Measurements from ENCODE around the gene PRKCZ. TPM values are rescaled to one million over a fixed set of nuclear protein-coding genes. Genes with fewer than 3 reads are reported as not detected.

PRKCZ gene
- total RNA-seq, 1 donor from 2014 or later = 32.6 TPM

GRCh38 chr1:2172012-2172411 is 121.8 kb downstream of the PRKCZ start:
- DNase-seq (ENCODE audit: low read depth) (no peak), FAIRE-seq (no peak)
- Histone ChIP-seq H3K9ac (ENCODE audit: low read length) (no peak overlapping the region), H3K27ac (ENCODE audit: low read depth, low read length) (no peak overlapping the region), H2AFZ (ENCODE audit: low read depth, low read length) (no peak overlapping the region), H3K9me3 (ENCODE audit: insufficient read depth, low read depth, low read length) (no peaks in the 10 kb centered on the region), H4K20me1 (ENCODE audit: insufficient read depth, low read length) (no peaks in the 10 kb centered on the region), H3K4me1 (ENCODE audit: insufficient read depth, low read length) (no peaks in the 10 kb centered on the region), H3K36me3 (ENCODE audit: insufficient read depth, low read length) (no peaks in the 10 kb centered on the region), H3K4me2 (ENCODE audit: low read length) (no peak overlapping the region), H3K79me2 (ENCODE audit: insufficient read depth, low read length) (no peaks in the 10 kb centered on the region), H3K27me3 (ENCODE audit: insufficient read depth, low read length) (no peaks in the 10 kb centered on the region), H3K4me3 (ENCODE audit: insufficient read depth, low read depth, low read length) (no peak overlapping the region)
- no peaks in the 10 kb centered on the region for H3K27me3 Mint-ChIP-seq (ENCODE audit: low read depth, unreplicated experiment)
- H3K9me3 Mint-ChIP-seq (ENCODE audit: unreplicated experiment) = no peaks in the 10 kb centered on the region
- no peaks in the 10 kb centered on the region for H3K4me1 Mint-ChIP-seq (ENCODE audit: low read depth, unreplicated experiment)
- peaks cover 22% of the 10 kb centered on the region for H3K36me3 Mint-ChIP-seq (ENCODE audit: low read depth, unreplicated experiment)
- H3K27ac Mint-ChIP-seq (ENCODE audit: unreplicated experiment) = no peak overlapping the region
- no peak overlapping the region for H3K4me3 Mint-ChIP-seq (ENCODE audit: unreplicated experiment)
- TF ChIP-seq, protein P1, sequence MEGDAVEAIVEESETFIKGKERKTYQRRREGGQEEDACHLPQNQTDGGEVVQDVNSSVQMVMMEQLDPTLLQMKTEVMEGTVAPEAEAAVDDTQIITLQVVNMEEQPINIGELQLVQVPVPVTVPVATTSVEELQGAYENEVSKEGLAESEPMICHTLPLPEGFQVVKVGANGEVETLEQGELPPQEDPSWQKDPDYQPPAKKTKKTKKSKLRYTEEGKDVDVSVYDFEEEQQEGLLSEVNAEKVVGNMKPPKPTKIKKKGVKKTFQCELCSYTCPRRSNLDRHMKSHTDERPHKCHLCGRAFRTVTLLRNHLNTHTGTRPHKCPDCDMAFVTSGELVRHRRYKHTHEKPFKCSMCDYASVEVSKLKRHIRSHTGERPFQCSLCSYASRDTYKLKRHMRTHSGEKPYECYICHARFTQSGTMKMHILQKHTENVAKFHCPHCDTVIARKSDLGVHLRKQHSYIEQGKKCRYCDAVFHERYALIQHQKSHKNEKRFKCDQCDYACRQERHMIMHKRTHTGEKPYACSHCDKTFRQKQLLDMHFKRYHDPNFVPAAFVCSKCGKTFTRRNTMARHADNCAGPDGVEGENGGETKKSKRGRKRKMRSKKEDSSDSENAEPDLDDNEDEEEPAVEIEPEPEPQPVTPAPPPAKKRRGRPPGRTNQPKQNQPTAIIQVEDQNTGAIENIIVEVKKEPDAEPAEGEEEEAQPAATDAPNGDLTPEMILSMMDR (IDR thresholded peaks at IDR 0.05; ENCODE audit: insufficient read depth, low read depth, low read length) = no peak
- no peak for TF ChIP-seq EZH2 (IDR thresholded peaks at IDR 0.05; ENCODE audit: insufficient read depth, low read length)

DNA sequence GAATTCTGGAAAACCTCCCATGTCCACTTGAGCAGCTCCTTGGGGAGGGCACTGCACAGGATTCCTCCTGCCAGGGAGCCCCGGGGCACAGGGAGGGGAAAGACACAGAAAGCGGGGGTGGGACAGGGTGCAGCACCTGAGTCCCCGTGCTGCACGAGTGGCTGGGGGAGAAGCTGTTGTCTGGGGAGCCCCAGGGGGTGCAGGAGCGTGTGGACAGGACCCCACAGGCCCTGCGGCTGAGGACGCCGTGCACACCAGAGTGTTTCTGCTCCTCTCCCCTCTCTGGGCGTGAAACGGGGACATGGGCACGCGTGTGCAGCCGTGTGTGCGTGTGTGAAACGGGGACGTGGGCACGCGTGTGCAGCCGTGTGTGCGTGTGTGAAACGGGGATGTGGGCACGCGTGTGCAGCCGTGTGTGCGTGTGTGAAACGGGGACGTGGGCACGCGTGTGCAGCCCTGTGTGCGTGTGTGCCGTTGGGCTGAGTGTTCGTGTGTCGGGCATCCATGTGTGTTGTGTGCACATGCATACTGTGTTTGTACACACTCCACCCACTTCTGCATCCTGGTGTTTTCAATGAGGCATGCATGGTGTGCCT is 122.4 kb downstream of the PRKCZ start:
- DNase-seq (ENCODE audit: low read depth) (no peak), FAIRE-seq (no peak)
- H3K4me1 ChIP-seq (ENCODE audit: insufficient read depth, low read length) = no peaks in the 10 kb centered on the region
- H4K20me1 ChIP-seq (ENCODE audit: insufficient read depth, low read length) = no peaks in the 10 kb centered on the region
- H3K27me3 Mint-ChIP-seq (ENCODE audit: low read depth, unreplicated experiment) = no peaks in the 10 kb centered on the region
- H3K9me3 Mint-ChIP-seq (ENCODE audit: unreplicated experiment) = no peaks in the 10 kb centered on the region
- no peaks in the 10 kb centered on the region for H3K36me3 ChIP-seq (ENCODE audit: insufficient read depth, low read length)
- no peak overlapping the region for H2AFZ ChIP-seq (ENCODE audit: low read depth, low read length)
- no peak overlapping the region for H3K9ac ChIP-seq (ENCODE audit: low read length)
- no peak overlapping the region for H3K4me3 ChIP-seq (ENCODE audit: insufficient read depth, low read depth, low read length)
- H3K36me3 Mint-ChIP-seq (ENCODE audit: low read depth, unreplicated experiment) = peaks cover 22% of the 10 kb centered on the region
- no peaks in the 10 kb centered on the region for H3K79me2 ChIP-seq (ENCODE audit: insufficient read depth, low read length)
- no peaks in the 10 kb centered on the region for H3K9me3 ChIP-seq (ENCODE audit: insufficient read depth, low read depth, low read length)
- no peak overlapping the region for H3K27ac ChIP-seq (ENCODE audit: low read depth, low read length)
- no peak overlapping the region for H3K27ac Mint-ChIP-seq (ENCODE audit: unreplicated experiment)
- H3K4me2 ChIP-seq (ENCODE audit: low read length) = no peak overlapping the region
- no peak overlapping the region for H3K4me3 Mint-ChIP-seq (ENCODE audit: unreplicated experiment)
- no peaks in the 10 kb centered on the region for H3K27me3 ChIP-seq (ENCODE audit: insufficient read depth, low read length)
- TF ChIP-seq, protein P1 (IDR thresholded peaks at IDR 0.05; ENCODE audit: insufficient read depth, low read depth, low read length) = no peak
- no peak for TF ChIP-seq EZH2 (IDR thresholded peaks at IDR 0.05; ENCODE audit: insufficient read depth, low read length)
- H3K4me1 Mint-ChIP-seq (ENCODE audit: low read depth, unreplicated experiment) = no peaks in the 10 kb centered on the region

- no peak overlapping the region for H3K27ac ChIP-seq (ENCODE audit: low read depth, low read length)
- Mint-ChIP-seq H3K4me3 (ENCODE audit: unreplicated experiment) (no peak overlapping the region), H3K27ac (ENCODE audit: unreplicated experiment) (no peak overlapping the region)
Observed at GRCh38 chr1:2173546-2174347, 123.5 kb downstream of the PRKCZ start.

More at GRCh38 chr1:2173546-2174347, 123.5 kb downstream of the PRKCZ start:
- no peak for FAIRE-seq
- Histone ChIP-seq H4K20me1 (ENCODE audit: insufficient read depth, low read length) (no peaks in the 10 kb centered on the region), H3K9me3 (ENCODE audit: insufficient read depth, low read depth, low read length) (no peaks in the 10 kb centered on the region), H3K4me2 (ENCODE audit: low read length) (no peak overlapping the region), H3K9ac (ENCODE audit: low read length) (no peak overlapping the region), H2AFZ (ENCODE audit: low read depth, low read length) (no peak overlapping the region), H3K27me3 (ENCODE audit: insufficient read depth, low read length) (no peaks in the 10 kb centered on the region), H3K79me2 (ENCODE audit: insufficient read depth, low read length) (no peaks in the 10 kb centered on the region), H3K4me1 (ENCODE audit: insufficient read depth, low read length) (no peaks in the 10 kb centered on the region), H3K36me3 (ENCODE audit: insufficient read depth, low read length) (no peaks in the 10 kb centered on the region), H3K4me3 (ENCODE audit: insufficient read depth, low read depth, low read length) (no peak overlapping the region)
- DNase-seq (ENCODE audit: low read depth) = no peak
- Mint-ChIP-seq H3K27me3 (ENCODE audit: low read depth, unreplicated experiment) (no peaks in the 10 kb centered on the region), H3K36me3 (ENCODE audit: low read depth, unreplicated experiment) (peaks cover 23% of the 10 kb centered on the region), H3K9me3 (ENCODE audit: unreplicated experiment) (no peaks in the 10 kb centered on the region), H3K4me1 (ENCODE audit: low read depth, unreplicated experiment) (no peaks in the 10 kb centered on the region)
- TF ChIP-seq, protein P1 (IDR thresholded peaks at IDR 0.05; ENCODE audit: insufficient read depth, low read depth, low read length) = no peak
- TF ChIP-seq EZH2 (IDR thresholded peaks at IDR 0.05; ENCODE audit: insufficient read depth, low read length) = no peak

Measured in astrocyte (in vitro differentiated cells and primary cell).